GM18508 (cell line): Measurements from ENCODE around the gene EDAR.

Experiments used
- ATAC-seq: cut with Tn5 transposase; IDR thresholded peaks from one replicate; pipeline ENCODE4 v1.9.1; 2021; ENCODE audit warnings: moderate number of reproducible peaks; ENCODE audit not compliant: insufficient read depth, unreplicated experiment

The EDAR gene

GRCh38 chr2:108878276-108878675, 110.7 kb downstream of the EDAR start:
- ATAC-seq = no peak

DNA sequence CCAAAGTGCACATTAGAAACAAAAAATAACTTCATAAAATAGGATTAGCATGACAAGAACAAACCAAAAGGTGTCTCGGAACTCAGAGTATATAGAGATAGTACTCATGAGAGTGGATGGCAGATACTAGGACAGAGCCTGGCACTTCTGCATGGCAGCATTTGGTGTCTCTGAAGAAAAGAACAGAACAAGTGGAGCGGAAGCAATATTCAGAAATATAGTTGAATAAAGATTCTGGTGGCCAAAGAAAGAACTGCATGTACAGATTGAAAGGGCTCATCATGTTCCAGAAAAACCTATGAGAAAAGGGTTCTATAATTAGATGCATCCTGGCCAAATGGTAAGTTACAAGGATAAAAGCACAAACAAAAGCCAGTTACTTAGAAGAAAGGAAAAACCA, 111.5 kb downstream of the EDAR start:
- no peak for ATAC-seq

GRCh38 chr2:108870069-108870644, 118.9 kb downstream of the EDAR start:
- ATAC-seq = no peak

DNA sequence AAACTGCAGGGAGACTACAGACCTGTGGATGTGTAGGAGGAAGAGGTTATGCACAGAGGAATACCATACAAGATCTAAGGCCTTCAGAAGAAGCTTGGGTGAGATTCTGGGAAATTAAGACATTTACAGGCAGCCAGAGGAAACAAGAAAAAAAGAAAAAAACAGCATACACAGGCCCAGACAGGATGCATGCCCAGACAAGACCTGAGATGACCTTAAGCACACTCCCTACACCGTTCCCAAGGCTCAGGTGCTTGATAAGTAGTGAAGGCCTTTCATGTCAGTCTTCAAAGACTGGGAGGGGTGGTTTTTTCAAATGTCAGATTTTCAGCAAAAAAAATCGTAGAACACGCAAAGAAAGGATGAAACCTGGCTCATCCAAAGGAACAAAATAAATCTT, 119.5 kb downstream of the EDAR start:
- no peak for ATAC-seq

DNA sequence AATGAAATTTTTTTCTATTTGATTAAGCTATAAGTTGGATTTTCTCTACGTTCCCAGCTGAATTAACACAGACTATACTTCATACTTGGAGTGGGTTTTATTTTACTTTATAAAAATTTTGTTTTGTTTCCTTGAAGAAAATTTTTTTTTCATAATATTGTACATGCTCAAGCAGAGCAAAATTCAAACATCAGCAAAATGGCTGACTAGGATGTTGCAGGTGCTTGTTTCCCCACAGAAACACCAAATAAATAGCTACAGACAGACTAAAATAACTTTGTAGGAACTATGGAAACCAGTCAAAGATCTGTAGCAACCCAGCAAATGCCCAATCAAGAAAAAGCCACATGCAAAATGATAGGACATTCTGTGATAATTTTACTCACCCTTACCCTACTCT, 120.1 kb downstream of the EDAR start:
- ATAC-seq = no peak

DNA sequence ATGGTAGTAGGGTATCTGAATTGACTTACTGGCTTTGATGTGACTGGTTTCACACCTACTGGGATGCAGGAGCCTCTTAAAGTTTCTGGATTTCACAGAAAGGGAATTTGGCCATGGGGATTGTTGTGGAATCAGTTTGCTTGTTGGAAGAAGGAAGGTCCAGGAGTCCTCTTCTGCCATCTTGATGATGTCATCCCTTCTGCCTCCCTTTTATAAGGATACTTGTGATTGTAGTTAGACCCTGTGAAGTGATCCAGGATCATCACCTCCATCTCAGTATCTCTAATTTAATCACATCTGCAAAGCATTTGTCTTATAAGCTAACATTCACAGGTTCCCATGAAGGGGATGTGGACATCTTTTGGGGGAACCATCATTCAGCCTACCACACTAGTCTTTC, 123.0 kb downstream of the EDAR start:
- ATAC-seq = no peak

- no peak for ATAC-seq
Measured at GRCh38 chr2:108858894-108859293, 130.1 kb downstream of the EDAR start.

- no peak for ATAC-seq
Measured at GRCh38 chr2:108855194-108855593, 133.8 kb downstream of the EDAR start.

- ATAC-seq = no peak
Measured at GRCh38 chr2:108854484-108854883, 134.5 kb downstream of the EDAR start.

DNA sequence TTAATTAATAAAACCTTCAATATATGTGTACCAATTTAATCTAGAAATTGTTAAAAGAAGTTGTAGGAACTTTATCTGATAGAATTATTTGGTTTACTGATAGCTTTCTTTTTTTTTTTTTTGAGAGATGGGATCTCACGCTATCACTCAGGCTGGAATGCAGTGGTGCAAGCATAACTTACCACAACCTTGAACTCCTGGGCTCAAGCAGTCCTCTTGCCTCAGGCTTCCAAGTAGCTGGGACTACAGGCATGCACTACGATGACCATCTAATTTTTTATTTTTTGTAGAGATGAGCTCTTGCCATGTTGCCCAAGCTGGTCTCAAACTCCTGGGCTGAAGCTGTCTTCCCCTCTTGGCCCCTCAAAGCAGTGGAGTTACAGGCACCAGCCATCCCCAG, 135.6 kb downstream of the EDAR start:
- ATAC-seq = no peak

DNA sequence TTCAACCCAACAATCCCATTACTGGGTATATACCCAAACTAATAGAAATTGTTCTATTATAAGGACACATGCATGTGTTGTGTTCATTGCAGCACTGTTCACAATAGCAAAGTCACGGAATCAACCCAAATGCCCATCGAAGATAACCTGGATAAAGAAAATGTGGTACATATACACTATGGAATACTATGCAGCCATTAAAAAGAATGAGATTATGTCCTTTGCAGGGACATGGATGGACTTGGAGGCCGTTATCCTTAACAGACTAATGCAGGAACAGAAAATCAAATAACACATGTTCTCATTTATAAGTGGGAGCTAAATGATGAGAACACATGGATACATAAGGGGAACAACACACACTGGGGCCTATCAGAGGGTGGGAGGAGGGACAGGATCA, 136.6 kb downstream of the EDAR start:
- ATAC-seq = no peak

DNA sequence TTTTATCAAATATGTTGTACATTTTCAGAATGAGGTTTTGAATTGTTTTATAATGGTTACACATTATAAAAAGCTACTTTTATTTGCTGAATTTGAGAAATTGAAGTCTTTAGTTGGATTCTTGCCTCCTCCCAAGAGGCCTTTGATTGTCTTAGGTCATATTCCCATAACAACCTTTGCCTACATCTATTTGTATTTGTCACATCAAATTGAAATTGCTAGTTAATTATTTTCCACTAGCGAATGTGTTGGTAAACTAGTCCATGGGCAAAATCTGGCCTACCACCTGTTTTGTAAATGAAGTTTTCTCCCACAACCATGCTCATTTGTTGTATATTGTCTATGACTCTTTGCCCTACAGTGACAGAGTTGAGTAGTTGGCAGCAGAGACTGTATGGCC, 142.0 kb downstream of the EDAR start:
- ATAC-seq = no peak

DNA sequence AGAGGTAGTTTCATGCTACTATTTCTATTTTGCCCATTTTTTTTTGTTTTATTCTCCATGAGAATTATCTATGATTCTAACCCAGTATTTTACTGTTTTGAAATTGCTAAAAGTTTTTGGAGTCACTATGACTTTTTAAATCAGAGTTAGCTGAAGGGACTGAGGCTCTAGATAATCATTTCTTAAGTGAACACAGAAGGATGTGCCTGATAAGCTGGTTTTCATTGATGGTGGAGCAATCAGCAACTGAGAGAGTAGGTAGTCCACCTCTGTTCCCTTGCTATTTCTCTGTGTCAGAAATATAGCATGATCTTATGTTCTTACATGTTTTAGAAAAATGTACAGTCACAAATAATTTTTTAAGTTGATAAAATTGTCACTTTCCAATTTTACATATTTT, 143.1 kb downstream of the EDAR start:
- ATAC-seq = no peak
